Central memory CD4-positive, alpha-beta T cell (primary cell): Measurements from ENCODE around the gene KLHL12.

Experiments
- DNase-seq: peaks from one replicate; pipeline ENCODE4 v3.0.0; 2022
- total RNA-seq, 3 experiments: gene quantifications; one replicate each; lab custom pipeline; 2026; lab: John Stamatoyannopoulos, UW

The KLHL12 gene
- 33.2 to 68.5 (median 64.1) reads per million in 3 experiments for total RNA-seq

- DNase-seq = peak; percentile 93
Observed at GRCh38 chr1:202926581-202927491, at the start of gene KLHL12. KLHL12 (minus strand) TSS chr1:202927234; CDS start chr1:202925162, 2,072 bp downstream.

- no peak for DNase-seq
Observed at GRCh38 chr1:202976633-202977032, 49.6 kb upstream of the KLHL12 start.

- no peak for DNase-seq
Observed at GRCh38 chr1:202974856-202975255, 47.8 kb upstream of the KLHL12 start.

GRCh38 chr1:202972046-202972445 is 45.0 kb upstream of the KLHL12 start:
- DNase-seq = no peak

- DNase-seq = peak; percentile 35
Observed at GRCh38 chr1:202968895-202969295, 41.9 kb upstream of the KLHL12 start.

GRCh38 chr1:202968351-202968750 is 41.3 kb upstream of the KLHL12 start:
- no peak for DNase-seq

- peak; percentile 26 for DNase-seq
Observed at GRCh38 chr1:202967684-202968281, 40.7 kb upstream of the KLHL12 start.

GRCh38 chr1:202966006-202966898 is 39.2 kb upstream of the KLHL12 start:
- no peak for DNase-seq

- DNase-seq = no peak
Observed at GRCh38 chr1:202965422-202965821, 38.4 kb upstream of the KLHL12 start.

GRCh38 chr1:202964791-202965410 is 37.9 kb upstream of the KLHL12 start:
- DNase-seq = no peak

GRCh38 chr1:202961220-202961880 is 34.3 kb upstream of the KLHL12 start:
- no peak for DNase-seq

- DNase-seq = no peak
Observed at GRCh38 chr1:202959276-202959620, 32.2 kb upstream of the KLHL12 start.

GRCh38 chr1:202958544-202959275 is 31.7 kb upstream of the KLHL12 start:
- DNase-seq = no peak

- DNase-seq = peak; percentile 93
Observed at GRCh38 chr1:202957733-202958543, 30.9 kb upstream of the KLHL12 start, which contains the start of gene ADIPOR1. ADIPOR1 (minus strand) TSS chr1:202958312; CDS start chr1:202951070, 7,242 bp downstream.

GRCh38 chr1:202956969-202957368 is 29.9 kb upstream of the KLHL12 start:
- DNase-seq = no peak

- no peak for DNase-seq
Observed at GRCh38 chr1:202954057-202954745, 27.2 kb upstream of the KLHL12 start.

GRCh38 chr1:202953392-202953791 is 26.4 kb upstream of the KLHL12 start:
- no peak for DNase-seq

- no peak for DNase-seq
Observed at GRCh38 chr1:202952818-202953217, 25.8 kb upstream of the KLHL12 start.

- no peak for DNase-seq
Observed at GRCh38 chr1:202952099-202952498, 25.1 kb upstream of the KLHL12 start.

GRCh38 chr1:202951437-202951836 is 24.4 kb upstream of the KLHL12 start:
- no peak for DNase-seq
